GM21526 (cell line): ENCODE measurements around the gene ETV4.

Source experiments
- ATAC-seq: cut with Tn5 transposase; IDR thresholded peaks from one replicate; pipeline ENCODE4 v1.9.1; 2021; ENCODE audit warnings: moderate library complexity; ENCODE audit not compliant: unreplicated experiment, low FRiP score

The ETV4 gene

DNA sequence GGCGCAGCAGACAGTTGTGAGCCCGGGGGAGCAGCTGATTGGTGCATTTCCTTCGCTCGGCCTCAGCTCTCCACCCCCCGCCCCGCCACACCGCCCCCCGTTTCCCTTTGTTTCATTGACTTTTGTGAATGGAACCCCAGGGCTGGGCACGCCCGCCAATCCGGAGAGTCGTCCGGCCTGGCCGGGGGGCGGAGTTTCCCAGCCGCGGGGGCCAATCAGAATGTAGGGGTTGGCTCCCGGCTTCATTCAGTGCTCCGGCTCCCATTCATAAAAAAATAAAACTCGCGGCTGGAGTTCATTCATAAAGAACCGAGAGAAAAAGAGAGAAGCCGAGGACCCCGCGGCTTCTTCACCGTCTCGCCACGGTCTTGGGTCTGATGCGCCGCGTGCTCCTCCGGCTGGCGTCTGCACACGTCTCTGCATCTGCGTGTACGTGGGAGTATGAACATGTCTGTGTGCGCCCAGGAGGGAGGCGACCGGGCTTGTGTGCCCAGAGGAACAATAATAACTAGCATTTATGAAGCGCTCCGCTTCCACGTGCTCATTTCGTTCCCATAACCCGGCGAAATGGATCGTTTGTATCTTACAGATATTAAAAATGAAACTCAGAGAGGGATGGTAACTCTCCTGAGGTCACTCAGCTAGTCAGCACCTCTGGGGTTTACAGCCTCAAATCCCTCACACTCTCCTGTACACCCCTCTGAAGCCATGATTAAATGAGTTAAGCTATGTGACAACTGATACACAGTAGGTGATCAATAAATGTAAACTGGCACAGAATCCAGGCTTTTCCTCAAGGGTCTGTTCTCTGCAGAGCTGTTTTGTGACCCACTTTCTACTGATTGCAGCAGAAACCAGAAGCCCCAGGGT is at the start of gene ETV4:
Gene ETV4 (minus strand): TSS at position 22 of the 870 bp plus-strand sequence. CDS start 723 bp downstream, outside the sequence.
- peak; percentile 73 for ATAC-seq

DNA sequence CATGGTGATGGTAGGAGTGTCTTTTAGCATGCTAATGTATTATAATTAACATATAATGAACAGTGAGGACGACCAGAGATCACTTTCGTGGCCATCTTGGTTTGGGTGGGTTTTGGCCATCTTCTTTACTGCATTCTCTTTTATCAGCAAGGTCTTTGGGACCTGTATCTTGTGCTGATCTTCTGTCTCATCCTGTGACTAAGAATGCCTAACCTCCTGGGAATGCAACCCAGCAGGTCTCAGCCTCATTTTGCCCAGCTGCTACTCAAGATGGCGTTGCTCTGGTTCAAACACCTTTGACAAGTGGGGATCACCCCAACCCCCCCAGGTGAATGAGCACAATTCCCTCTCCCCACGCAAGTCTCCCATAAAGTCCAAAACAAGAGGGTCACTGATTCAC is 49.3 kb upstream of the ETV4 start:
- no peak for ATAC-seq

DNA sequence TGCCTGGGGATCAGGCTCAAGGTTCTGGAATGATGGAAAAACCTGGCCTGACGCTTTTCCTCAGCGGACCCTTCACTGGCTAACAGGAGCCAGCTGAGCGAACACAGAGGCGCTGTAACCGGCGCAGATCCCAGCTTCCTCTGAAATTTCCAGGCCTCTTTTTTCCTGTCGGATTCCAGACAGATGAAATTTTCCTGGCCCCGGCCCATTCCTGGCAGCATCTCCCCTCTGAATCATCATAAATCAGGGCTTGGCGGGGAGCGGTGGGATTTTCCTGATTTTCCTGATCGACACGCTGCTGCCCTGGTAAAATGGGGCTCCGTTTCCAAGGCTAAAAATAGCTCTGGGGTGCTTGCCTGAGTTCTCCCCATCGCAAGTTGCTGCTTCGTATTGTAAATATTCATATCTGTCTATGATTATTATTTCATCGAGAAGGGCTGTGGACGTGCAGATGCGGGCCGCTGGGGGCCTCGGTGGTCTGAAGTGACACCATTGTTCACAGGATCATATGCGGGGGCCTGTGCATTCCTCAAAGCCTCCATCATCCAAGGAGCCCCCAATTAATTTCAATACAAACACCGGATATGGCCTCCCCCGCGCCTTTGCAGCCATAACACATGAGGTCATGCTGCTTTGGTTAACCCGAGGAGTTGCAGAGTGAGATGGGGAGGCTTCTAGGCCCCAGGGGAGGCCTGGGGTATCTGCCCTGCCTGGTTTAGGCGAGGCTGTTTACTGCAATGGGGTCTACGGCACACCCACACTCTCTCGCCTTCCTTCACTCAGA is 45.8 kb upstream of the ETV4 start:
- no peak for ATAC-seq

DNA sequence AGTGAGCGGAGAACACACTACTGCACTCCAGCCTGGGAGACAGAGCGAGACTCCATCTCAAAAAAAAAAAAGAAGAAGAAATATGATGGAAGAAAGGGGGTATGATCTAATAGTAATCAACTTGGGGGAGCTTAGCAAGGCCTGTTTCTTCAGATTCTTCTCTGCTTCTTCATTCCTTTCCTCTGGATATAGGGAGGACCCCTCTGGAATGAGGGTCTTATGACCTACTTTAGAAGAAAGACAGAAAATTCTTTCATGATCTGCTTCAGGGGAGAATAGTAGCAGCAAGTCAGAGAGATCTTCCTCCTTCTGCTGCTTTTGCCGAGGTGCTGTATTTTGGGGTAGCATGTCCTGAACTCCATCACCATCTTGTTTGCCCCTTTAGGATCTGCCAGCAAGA is 44.9 kb upstream of the ETV4 start:
- no peak for ATAC-seq

DNA sequence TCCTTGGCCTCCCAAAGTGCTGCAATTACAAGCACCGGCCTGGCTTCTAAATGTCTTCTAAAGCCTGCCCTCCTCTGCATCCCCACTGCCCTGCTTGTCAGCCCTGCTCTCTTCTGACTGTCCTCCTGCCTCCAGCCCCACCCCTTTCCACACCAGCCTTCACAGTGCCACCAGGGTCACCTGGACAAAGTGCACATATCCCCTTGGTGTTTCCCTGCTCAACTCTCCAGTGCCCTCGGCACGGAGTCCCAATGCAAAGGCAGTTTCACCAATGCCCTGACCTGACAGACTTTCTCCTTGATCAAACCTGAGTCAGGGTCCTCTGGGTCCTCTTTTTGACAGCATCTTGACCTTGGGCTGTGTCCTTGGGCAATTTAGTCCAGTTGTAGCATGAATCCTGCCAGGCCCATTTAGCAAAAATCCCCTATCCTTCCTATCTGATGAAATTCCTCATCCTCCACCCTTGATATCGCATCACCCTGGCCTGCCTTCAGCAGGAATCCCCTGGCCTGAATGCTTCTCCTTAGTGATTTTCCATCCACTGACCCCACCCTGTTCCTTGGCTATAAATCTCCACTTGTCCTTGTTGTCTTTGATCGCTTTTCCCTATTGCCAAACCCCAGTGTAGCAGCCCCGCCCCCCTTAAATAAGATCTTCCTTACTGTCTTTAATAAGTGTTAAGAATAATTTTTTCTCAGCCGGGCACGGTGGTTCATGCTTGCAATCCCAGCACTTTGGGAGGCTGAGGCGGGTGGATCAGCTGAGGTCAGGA is 42.7 kb upstream of the ETV4 start:
- no peak for ATAC-seq

DNA sequence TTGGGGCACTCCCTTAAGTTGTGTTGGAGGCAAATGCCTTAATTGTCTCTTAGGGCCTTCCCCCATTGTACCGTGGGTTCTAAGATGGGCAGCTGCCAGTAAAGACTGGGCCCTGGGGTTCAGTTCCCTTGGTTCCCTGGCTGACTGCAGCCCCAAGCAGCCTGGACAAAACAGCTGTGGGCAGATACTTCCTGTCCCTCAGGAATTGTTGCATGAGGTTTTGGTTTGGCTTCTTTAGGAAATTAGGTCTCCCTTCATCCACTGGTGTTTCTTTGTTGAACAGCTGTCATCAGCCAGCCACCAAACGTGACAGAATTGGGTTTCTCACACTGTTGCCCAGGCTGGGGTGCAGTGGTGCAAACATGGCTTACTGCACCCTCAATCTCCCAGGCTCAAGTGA is 42.0 kb upstream of the ETV4 start:
- no peak for ATAC-seq

DNA sequence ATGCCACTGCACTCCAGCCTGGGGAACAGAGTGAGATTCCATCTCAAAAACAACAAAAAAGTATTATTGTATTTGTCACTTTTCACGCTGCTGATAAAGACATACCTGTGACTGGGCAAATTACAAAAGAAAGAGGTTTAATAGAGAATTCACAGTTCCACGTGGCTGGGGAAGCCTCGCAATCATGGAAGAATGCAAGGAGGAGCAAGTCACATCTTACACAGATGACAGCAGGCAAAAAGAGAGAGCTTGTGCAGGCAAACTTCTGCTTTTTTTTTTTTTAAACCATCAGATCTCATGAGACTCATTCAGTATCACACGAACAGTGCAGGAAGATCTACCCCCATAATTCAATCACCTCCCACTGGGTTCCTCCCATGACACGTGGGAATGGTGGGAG is 41.5 kb upstream of the ETV4 start:
- ATAC-seq, result no peak

DNA sequence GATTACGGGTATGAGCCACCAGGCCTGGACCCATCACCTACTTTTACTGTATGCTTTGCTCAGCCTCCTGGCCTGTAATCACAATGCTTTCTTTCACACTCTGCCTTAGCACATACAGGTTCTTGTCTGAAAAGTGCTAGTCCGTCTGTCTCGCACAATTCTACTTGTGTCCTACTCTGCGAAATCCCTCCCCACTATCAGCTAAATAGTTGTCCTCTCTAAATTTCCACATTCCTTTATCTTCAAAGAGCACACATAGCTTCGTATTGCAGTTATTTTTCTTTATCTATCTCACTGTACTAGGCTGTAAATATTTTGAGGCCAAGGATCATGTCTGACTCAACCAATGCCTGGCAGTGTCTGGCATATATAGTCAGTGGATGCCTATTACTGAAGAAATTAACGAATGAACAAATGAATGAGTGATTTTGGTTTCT is 38.5 kb upstream of the ETV4 start:
- no peak for ATAC-seq

DNA sequence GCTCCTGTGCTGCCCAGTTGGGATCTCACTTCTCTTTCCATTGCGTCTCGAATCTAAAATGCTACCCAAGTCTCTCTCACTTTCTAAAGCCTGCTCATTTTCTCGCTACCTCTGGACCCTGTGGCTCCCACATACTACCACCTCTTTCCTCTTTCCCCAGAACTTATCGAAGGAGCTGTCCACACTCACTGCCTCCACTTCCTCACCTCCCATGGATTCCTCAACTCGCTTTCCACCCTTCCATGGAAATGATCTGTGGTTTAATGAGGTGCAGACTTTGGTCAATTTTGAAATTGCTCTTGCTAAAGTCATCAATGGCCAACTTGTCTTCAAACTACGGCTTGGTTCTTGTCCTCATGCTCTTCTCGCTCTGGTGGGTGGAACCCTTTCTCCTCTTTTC is 37.2 kb upstream of the ETV4 start:
- ATAC-seq, result no peak

DNA sequence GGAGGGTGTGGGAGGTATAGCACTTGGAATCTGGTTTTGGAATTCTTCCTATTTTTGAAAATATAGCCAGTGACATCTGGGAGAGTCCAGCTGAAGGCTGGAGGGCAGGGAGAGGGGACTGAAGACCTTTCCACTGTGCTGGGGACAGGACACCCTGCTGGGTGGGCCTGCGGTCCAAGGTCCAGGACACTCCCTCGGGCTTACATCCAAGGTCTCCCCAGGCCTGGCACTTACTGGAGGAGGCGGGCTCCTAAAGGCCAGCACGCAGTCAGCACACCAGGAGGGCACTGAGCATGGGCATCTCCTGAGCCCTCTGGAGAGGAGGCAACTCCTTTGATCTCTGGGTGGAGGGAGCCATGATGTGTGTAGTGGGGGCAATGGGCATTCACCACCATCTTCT is 35.5 kb upstream of the ETV4 start:
- no peak for ATAC-seq

DNA sequence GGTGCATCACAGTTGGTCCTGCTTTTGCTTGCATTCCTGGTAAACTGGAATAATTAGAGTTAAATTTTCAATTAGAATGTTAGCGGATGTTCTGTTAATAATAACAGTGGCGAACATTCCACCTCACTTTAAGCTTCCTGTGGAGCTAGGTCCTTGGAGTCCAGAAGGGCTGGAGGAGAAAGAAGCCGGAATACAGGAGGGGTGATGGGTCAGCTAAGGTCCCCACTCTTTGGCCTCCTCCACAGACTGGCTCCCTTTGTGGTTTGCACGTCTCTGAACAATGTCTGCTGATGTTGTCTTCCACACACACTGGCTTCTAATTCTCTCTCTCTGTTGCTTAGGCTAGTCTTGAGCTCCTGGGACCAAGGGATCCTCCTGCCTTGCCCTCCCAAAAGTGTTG is 35.0 kb upstream of the ETV4 start:
- no peak for ATAC-seq

DNA sequence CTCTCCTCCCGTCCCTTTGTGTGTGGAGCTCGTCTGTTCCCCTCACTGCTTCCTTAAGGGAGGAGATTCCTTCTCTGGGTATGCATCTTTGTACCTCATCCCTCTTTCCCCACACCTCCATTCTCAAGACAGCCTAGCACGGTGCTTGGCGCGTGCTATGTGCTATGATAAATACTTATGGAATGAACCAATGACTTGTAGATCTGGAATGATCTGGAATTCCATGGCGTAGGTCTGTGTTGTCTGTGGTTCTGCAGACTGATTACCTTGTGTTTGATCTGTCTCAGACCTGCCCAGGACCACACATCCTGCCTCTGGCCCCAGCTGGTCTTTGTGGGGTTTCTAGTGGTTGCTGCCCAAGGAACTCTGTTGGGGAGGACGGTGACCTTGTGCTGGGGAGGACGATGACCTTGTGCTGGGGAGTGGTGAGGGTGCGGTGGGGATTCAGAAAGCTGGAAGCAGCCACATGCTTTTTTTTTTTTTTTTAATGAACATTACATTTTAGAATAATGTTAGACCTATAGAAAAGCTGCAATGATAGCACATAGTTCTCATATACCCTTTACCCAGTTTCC is 33.5 kb upstream of the ETV4 start:
- no peak for ATAC-seq

DNA sequence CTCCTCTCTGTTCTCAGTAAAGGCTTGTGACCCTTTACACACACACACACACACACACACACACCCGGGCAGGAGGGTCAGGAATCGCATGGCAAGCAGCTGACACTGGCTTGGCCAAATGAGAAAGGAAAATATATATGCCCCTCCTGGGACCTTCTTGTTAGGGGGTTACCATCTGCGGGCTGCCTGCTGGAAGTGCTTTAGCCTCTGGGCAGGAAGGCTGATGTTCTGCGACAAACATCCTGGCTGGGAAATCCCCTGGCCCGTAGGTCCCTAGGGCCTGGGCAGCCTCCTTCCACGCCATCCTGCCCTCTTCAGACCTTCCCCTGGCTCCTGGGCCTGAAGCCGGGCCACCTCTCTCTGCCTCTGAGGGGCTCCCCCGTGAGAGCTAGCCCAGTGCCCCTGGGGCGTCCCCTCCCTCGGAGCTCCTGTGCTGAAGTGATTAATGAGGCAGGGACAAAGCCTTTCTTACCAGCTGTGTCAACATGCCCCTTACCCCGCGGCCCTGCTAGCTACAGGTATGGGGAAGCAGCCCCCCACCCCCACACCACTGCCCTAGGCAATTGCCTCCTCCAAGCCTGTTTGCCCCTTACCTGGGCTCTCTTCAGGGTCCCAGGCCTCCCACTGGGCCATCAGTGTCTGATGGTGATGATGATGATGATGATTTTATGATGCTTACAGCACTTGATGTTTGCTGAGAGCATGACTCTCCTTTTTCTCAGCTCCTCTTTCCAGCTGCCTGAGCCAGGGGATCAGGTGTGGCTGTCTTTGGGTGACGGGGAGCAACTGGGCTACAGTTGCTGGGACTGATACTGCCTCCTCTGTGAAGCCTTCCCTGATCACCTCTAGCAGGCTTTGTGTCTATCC is 32.8 kb upstream of the ETV4 start:
- no peak for ATAC-seq

DNA sequence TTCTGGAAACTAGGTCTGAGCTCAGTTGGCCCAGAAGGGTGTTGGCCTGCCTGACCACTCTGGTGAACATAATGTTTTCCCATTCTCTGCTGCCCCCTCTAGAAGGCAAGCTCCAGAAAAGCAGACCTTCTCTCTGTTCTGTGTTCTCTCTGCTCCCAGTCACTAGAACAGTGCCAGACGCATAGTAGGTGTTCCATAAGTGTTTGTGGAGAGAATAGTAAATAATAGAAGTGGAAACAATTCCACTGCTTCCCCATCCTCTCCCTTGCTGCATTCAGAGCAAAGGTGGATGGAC is 32.2 kb upstream of the ETV4 start:
- ATAC-seq, result no peak

DNA sequence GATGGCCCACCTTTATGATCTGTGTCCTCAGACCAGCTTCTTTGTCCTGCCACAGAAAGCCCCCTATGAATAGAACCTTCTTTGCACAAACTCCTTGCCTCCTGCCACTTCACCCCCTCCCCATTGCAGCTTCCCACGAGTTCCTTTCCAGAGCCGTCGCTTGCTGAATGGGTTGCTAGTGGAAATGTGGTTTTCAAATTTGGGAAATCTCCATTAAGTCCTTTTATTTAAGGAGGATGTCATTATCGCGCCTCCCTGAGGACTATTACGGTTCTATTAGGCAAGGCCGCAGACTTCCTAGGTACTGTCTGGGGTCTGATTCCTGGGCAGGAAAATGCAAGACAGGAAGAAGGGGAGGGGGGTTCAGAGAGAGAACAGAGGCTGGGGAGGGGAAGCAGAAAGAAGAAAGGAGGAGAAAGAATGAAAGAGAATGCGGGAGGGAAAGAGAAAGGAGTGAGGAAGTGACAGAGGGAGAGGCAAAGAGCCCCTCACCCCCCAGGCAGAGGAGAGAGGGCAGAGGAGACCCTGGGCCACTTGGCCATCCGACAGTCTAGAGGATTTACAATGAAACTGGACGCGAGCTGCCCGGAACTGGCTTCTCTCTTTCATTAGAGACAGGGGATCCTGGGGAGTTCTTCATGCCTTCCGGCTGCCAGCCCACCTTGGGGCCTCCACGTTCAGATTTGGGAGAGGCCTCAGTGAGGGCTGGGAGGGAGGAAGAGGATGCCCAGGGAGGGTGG is 31.7 kb upstream of the ETV4 start:
- no peak for ATAC-seq

DNA sequence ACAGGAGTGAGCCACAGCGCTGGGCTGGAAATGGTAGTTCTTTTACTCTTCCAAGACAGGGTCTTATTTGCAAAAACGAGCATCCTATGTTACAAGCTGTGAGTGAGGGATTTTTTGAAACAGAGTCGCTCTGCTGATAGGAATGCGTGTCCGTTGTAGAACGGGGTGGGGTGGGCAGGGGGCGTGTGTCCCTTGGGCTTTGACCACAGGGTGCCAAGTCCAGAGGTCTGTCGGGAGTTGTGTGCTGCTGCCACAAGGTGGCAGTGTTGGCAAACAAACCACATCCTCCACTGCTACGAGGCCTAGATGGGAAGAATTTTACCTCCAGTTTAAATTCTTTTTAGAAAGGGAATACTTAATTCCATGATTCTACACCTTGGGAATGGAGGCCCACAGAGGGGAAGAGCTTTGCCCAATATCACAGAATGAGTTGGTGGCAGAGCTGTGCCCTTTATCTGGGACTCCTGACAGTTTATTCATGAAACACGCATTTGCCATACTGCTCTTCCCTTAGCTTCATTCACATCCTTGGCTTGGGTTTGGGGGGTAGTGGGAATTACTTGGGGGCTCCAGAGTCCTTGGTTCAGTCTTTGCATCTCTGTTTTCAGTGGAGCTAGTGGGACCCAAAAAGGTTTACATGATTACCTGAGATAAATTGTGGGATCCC is 30.6 kb upstream of the ETV4 start:
- ATAC-seq, result no peak

DNA sequence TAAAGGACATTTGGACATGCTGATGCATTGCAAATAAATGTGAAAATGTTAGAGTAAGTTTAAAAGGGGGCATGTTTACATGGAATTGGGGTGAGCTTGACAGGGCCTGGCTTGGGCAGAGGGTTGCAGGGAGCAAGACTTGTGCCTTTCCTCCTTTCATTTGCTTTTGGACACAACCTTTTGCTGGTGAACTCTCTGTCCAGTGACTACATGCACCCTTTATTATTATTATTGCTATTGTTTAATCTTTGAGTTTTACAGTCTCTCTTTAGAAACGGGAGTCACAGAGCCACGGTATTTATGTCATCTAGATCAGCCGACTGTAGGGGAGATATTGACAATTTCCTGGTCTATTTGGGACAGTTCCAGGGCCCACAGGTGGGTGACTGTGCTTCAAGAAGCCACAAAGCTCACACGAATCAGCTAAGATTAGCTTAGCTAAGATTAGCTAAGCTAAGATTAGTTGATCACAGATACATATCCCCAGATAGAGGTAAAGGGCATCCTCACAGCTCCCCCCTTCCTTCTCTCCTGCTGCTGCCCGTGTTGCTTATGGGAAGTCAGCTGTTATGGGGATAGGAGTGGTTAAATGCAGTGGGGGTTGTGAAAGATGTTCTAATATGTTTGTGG is 28.9 kb upstream of the ETV4 start:
- ATAC-seq, result no peak

DNA sequence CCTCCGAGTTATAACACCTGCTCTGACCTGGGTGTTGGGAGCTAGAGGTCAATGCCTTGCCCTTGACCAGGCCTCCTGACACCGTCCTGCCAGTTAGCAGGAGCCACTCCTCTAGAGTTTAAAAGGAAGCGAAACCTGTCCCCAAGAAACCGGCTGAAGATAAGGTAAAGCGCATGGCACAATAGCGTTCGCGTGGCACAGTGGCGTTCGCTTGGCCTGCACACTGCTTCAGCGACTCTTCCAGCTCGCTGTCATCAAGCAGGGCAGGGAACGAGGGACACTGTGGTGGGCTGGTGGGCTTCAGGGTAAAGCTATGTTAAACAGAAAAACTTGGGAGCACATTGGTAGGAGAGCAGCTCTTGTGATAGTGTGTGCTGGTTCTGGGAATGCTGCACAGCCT is 28.2 kb upstream of the ETV4 start:
- ATAC-seq, result no peak
